SK-N-SH treated with all-trans-retinoic acid at 6 μM for 48 hours (cell line): ENCODE data around the gene RRM2.

Experiments used
- ATAC-seq: fragments of 200-7000 bp; cut with Tn5 transposase; 3 replicates; pipeline ENCODE4 v1.9.1; 2020; ENCODE audit warnings: mild to moderate bottlenecking, moderate library complexity
- BACH2 ChIP-seq: fragments of 250-450 bp; sonication (Bioruptor Pico); IDR thresholded peaks from 2 replicates; pipeline ENCODE4 v1.9.0; 2021; ENCODE audit warnings: mild to moderate bottlenecking, borderline replicate concordance
- CSDC2 ChIP-seq: fragments of 250-450 bp; sonication (Bioruptor Pico); IDR thresholded peaks from 2 replicates; pipeline ENCODE4 v1.5.0; 2020; ENCODE audit warnings: mild to moderate bottlenecking, moderate library complexity
- ESRRG ChIP-seq: fragments of 250-450 bp; sonication (Bioruptor Pico); IDR thresholded peaks from 2 replicates; pipeline ENCODE4 v1.6.1; 2021; ENCODE audit warnings: mild to moderate bottlenecking
- GLIS3 ChIP-seq: fragments of 250-450 bp; sonication (Bioruptor Pico); IDR thresholded peaks from 2 replicates; pipeline ENCODE4 v1.5.0; 2020; ENCODE audit warnings: mild to moderate bottlenecking, moderate library complexity
- ISL1 ChIP-seq: fragments of 250-450 bp; sonication (Bioruptor Pico); IDR thresholded peaks from 2 replicates; pipeline ENCODE4 v2.1.2; 2022; ENCODE audit warnings: mild to moderate bottlenecking, moderate library complexity
- OSR1 ChIP-seq: fragments of 250-450 bp; sonication (Bioruptor Pico); IDR thresholded peaks from 2 replicates; pipeline ENCODE4 v1.8.0; 2022; ENCODE audit warnings: moderate library complexity, mild to moderate bottlenecking, inconsistent platforms
- PPARA ChIP-seq: fragments of 250-450 bp; sonication (Bioruptor Pico); IDR thresholded peaks from 2 replicates; pipeline ENCODE4 v1.5.0; 2020; ENCODE audit warnings: mild to moderate bottlenecking, borderline replicate concordance
- SNAI2 ChIP-seq: fragments of 250-450 bp; sonication (Bioruptor Pico); IDR thresholded peaks from 2 replicates; pipeline ENCODE4 v1.5.0; 2020; ENCODE audit warnings: mild to moderate bottlenecking, moderate library complexity
- TCF4 ChIP-seq: fragments of 250-450 bp; sonication (Bioruptor Pico); IDR thresholded peaks from 2 replicates; pipeline ENCODE4 v1.8.0; 2021; ENCODE audit warnings: mild to moderate bottlenecking, moderate library complexity, borderline replicate concordance
- TOX ChIP-seq: fragments of 250-450 bp; sonication (Bioruptor Pico); IDR thresholded peaks from 2 replicates; pipeline ENCODE4 v1.8.0; 2021; ENCODE audit warnings: mild to moderate bottlenecking, moderate library complexity, borderline replicate concordance
- ZC3H10 ChIP-seq: fragments of 250-450 bp; sonication (Bioruptor Pico); IDR thresholded peaks from 2 replicates; pipeline ENCODE4 v1.5.1; 2021; ENCODE audit warnings: mild to moderate bottlenecking, moderate library complexity
- ZFP3 ChIP-seq: fragments of 250-450 bp; sonication (Bioruptor Pico); IDR thresholded peaks from 2 replicates; pipeline ENCODE4 v1.5.0; 2020; ENCODE audit warnings: mild to moderate bottlenecking, moderate library complexity
- ZFP30 ChIP-seq: fragments of 450-650 bp; formaldehyde crosslinking; IDR thresholded peaks from 2 replicates; pipeline ENCODE4 v1.5.0; 2022; ENCODE audit warnings: mild to moderate bottlenecking, moderate library complexity
- ZNF70 ChIP-seq: fragments of 450-650 bp; formaldehyde crosslinking; IDR thresholded peaks from 2 replicates; pipeline ENCODE4 v1.5.0; 2020; ENCODE audit warnings: mild to moderate bottlenecking, moderate library complexity
- TF ChIP-seq, protein P1 (sequence below): fragments of 250-450 bp; sonication (Bioruptor Pico); IDR thresholded peaks from 2 replicates; pipeline ENCODE4 v1.5.1; 2021; ENCODE audit warnings: mild to moderate bottlenecking, moderate library complexity
- TF ChIP-seq, protein P2 (sequence below): fragments of 250-450 bp; sonication (Bioruptor Pico); IDR thresholded peaks from 2 replicates; pipeline ENCODE4 v1.8.0; 2021; ENCODE audit warnings: low read depth, mild to moderate bottlenecking, moderate library complexity, borderline replicate concordance
- TF ChIP-seq, protein P3 (sequence below): fragments of 250-450 bp; sonication (Bioruptor Pico); IDR thresholded peaks from 2 replicates; pipeline ENCODE4 v1.5.1; 2020; ENCODE audit warnings: low read depth, mild to moderate bottlenecking, moderate library complexity
- TF ChIP-seq, protein P4 (sequence below): fragments of 250-450 bp; sonication (Bioruptor Pico); IDR thresholded peaks from 2 replicates; pipeline ENCODE4 v1.5.0; 2020; ENCODE audit warnings: mild to moderate bottlenecking, moderate library complexity
- TF ChIP-seq, protein P5 (sequence below): fragments of 250-450 bp; sonication (Bioruptor Pico); IDR thresholded peaks from 2 replicates; pipeline ENCODE4 v1.8.0; 2020; ENCODE audit warnings: mild to moderate bottlenecking, moderate library complexity, borderline replicate concordance

RRM2 gene

DNA sequence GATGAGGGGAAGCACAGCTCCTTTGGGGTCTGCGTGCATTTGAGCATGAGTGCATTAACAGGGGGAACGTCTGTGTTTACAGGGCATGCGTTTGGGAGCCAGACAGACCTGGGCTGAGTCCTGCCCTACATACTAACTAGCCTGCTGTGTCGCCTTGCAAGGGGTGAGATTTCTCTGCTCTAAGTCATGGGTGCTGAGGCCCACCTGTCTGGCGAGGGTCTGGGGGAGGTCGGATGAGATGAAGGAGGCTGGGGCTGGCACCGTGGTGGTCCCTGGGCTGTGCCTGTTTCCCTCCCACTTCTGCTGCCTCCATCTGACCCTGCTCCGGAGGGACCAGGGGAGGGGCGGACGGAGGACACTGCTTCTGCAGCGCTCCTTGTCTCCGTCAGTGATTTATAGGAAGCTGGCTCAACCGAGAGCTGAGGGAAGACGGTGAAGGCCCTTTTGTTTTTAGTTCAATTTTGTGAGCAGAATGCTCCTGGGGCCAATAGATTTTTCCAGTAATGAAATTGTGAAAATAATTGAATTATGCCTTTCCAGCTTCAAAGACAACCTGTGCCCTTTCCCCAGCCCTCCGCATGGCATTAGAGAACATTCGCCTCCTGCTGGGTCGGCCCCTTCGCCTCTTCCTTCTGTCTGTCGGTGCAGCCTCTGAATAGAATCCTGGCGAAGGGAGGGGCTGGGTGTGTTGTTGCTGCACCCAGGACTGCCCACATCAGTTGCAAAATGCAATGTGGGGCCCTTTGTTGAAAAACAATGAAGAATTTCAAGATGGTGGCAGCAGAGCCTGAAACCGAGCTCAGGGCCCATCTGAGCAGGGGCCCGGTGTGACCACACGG lies 49.7 kb downstream of the RRM2 start:
- no peak for TF ChIP-seq ZFP30 (CRISPR knock-in tag)
- no peak for ATAC-seq

DNA sequence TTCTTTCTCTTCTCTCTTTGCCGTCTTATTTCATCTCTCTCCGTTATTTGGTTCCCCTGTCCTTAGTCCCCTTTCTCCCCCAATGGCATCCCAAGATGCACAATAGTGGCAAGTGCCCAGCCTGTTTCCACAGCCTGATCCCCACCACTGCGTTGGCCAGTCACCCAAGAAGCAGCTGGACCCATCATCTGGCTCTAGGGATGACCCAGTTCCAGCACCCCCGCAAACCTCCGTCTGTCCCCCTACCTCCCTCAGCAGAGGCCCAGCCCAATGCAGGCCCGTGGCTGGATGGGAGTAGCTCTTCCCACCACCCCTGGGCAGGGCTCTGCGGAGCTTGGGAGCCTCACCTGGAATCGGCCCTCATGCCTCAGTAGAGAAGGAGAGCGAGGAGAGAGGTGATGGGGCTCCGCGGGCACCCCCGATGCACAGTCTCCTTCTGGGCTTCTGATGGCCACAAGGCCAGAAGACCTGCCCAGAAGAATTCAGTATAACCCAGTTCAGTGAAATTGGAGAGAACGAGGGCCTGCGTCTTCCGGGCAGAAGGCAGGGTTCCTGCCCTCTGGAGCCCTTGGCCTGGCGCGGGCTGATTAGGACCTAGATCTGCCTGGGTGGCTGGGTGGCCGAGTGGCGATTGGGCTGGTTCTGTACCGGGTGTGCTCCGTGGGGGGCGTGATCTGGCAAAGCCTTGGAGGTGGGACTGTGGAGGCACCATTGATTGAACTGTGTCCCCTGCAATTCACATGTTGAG lies 50.9 kb downstream of the RRM2 start:
- no peak for TF ChIP-seq PPARA
- TF ChIP-seq TOX = no peak
- no peak for TF ChIP-seq CSDC2 (CRISPR knock-in tag)
- no peak for TF ChIP-seq ZC3H10
- TF ChIP-seq, protein P1, sequence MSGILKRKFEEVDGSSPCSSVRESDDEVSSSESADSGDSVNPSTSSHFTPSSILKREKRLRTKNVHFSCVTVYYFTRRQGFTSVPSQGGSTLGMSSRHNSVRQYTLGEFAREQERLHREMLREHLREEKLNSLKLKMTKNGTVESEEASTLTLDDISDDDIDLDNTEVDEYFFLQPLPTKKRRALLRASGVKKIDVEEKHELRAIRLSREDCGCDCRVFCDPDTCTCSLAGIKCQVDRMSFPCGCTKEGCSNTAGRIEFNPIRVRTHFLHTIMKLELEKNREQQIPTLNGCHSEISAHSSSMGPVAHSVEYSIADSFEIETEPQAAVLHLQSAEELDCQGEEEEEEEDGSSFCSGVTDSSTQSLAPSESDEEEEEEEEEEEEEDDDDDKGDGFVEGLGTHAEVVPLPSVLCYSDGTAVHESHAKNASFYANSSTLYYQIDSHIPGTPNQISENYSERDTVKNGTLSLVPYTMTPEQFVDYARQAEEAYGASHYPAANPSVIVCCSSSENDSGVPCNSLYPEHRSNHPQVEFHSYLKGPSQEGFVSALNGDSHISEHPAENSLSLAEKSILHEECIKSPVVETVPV = no peak
- TF ChIP-seq, protein P2, sequence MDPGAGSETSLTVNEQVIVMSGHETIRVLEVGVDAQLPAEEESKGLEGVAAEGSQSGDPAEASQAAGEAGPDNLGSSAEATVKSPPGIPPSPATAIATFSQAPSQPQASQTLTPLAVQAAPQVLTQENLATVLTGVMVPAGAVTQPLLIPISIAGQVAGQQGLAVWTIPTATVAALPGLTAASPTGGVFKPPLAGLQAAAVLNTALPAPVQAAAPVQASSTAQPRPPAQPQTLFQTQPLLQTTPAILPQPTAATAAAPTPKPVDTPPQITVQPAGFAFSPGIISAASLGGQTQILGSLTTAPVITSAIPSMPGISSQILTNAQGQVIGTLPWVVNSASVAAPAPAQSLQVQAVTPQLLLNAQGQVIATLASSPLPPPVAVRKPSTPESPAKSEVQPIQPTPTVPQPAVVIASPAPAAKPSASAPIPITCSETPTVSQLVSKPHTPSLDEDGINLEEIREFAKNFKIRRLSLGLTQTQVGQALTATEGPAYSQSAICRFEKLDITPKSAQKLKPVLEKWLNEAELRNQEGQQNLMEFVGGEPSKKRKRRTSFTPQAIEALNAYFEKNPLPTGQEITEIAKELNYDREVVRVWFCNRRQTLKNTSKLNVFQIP = no peak
- TF ChIP-seq SNAI2 (CRISPR knock-in tag) = no peak
- TF ChIP-seq, protein P3, sequence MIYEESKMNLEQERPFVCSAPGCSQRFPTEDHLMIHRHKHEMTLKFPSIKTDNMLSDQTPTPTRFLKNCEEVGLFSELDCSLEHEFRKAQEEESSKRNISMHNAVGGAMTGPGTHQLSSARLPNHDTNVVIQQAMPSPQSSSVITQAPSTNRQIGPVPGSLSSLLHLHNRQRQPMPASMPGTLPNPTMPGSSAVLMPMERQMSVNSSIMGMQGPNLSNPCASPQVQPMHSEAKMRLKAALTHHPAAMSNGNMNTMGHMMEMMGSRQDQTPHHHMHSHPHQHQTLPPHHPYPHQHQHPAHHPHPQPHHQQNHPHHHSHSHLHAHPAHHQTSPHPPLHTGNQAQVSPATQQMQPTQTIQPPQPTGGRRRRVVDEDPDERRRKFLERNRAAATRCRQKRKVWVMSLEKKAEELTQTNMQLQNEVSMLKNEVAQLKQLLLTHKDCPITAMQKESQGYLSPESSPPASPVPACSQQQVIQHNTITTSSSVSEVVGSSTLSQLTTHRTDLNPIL (CRISPR knock-in tag) = no peak
- no peak for ATAC-seq

DNA sequence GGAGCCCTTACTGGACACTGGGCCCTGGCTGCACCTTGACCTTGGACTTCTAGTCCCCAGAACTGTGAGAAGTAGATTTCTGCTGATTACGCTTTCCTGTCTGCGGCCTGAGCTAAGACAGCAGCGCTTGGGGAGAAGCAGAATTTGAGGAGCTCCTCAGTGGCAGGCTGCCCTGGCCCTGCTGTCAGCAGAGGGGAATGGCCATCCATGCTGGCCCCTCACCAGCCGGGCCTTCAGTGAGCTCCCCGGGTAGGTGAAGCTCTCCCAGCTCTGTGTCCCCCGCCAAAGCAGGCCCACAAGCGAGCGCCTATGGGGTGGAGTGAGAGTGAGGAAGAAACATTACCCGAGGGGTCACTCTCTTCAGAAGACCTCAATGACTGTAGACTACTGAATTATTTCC lies 51.6 kb downstream of the RRM2 start:
- TF ChIP-seq ZC3H10 (no peak), BACH2 (CRISPR knock-in tag) (no peak), ZFP3 (CRISPR knock-in tag) (no peak), ISL1 (no peak)
- TF ChIP-seq, protein P2 = no peak
- TF ChIP-seq, protein P3 (CRISPR knock-in tag) = no peak
- ATAC-seq = no peak

DNA sequence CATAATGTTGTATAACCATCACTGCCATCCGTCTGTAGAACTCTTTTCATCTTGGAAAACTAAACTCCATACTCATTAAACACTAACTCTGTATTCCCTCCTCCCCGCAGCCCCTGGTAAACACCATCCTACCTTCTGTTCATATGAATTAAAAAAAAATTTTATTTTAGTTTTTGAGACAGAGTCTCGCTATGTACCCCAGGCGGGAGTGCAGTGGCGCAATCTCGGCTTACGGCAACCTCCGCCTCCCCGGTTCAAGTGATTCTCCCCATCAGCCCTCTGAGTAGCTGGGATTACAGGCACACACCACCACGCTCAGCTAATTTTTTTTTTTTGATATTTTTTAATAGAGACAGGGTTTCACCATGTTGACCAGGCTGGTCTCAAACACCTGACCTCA lies 52.9 kb downstream of the RRM2 start:
- ATAC-seq = no peak
- TF ChIP-seq ZFP30 (CRISPR knock-in tag) (no peak), OSR1 (CRISPR knock-in tag) (no peak), ESRRG (CRISPR knock-in tag) (no peak), PPARA (no peak), TCF4 (CRISPR knock-in tag) (no peak), GLIS3 (CRISPR knock-in tag) (no peak), ZNF70 (CRISPR knock-in tag) (no peak), TOX (no peak)
- TF ChIP-seq, protein P3 (CRISPR knock-in tag) = no peak
- TF ChIP-seq, protein P4, sequence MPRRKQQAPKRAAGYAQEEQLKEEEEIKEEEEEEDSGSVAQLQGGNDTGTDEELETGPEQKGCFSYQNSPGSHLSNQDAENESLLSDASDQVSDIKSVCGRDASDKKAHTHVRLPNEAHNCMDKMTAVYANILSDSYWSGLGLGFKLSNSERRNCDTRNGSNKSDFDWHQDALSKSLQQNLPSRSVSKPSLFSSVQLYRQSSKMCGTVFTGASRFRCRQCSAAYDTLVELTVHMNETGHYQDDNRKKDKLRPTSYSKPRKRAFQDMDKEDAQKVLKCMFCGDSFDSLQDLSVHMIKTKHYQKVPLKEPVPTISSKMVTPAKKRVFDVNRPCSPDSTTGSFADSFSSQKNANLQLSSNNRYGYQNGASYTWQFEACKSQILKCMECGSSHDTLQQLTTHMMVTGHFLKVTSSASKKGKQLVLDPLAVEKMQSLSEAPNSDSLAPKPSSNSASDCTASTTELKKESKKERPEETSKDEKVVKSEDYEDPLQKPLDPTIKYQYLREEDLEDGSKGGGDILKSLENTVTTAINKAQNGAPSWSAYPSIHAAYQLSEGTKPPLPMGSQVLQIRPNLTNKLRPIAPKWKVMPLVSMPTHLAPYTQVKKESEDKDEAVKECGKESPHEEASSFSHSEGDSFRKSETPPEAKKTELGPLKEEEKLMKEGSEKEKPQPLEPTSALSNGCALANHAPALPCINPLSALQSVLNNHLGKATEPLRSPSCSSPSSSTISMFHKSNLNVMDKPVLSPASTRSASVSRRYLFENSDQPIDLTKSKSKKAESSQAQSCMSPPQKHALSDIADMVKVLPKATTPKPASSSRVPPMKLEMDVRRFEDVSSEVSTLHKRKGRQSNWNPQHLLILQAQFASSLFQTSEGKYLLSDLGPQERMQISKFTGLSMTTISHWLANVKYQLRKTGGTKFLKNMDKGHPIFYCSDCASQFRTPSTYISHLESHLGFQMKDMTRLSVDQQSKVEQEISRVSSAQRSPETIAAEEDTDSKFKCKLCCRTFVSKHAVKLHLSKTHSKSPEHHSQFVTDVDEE (CRISPR knock-in tag) = no peak
- TF ChIP-seq, protein P5, sequence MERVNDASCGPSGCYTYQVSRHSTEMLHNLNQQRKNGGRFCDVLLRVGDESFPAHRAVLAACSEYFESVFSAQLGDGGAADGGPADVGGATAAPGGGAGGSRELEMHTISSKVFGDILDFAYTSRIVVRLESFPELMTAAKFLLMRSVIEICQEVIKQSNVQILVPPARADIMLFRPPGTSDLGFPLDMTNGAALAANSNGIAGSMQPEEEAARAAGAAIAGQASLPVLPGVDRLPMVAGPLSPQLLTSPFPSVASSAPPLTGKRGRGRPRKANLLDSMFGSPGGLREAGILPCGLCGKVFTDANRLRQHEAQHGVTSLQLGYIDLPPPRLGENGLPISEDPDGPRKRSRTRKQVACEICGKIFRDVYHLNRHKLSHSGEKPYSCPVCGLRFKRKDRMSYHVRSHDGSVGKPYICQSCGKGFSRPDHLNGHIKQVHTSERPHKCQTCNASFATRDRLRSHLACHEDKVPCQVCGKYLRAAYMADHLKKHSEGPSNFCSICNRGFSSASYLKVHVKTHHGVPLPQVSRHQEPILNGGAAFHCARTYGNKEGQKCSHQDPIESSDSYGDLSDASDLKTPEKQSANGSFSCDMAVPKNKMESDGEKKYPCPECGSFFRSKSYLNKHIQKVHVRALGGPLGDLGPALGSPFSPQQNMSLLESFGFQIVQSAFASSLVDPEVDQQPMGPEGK (CRISPR knock-in tag) = no peak
- TF ChIP-seq, protein P1 = no peak
